ENCODE measurements around the gene TARBP2. TPM values are rescaled to one million over a fixed set of nuclear protein-coding genes. Genes with fewer than 3 reads are reported as not detected.

TARBP2 gene, protein sequence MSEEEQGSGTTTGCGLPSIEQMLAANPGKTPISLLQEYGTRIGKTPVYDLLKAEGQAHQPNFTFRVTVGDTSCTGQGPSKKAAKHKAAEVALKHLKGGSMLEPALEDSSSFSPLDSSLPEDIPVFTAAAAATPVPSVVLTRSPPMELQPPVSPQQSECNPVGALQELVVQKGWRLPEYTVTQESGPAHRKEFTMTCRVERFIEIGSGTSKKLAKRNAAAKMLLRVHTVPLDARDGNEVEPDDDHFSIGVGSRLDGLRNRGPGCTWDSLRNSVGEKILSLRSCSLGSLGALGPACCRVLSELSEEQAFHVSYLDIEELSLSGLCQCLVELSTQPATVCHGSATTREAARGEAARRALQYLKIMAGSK
- 10 to 100 TPM; 16.0 to 27.1 (median 22.7) TPM for total RNA-seq

DNA sequence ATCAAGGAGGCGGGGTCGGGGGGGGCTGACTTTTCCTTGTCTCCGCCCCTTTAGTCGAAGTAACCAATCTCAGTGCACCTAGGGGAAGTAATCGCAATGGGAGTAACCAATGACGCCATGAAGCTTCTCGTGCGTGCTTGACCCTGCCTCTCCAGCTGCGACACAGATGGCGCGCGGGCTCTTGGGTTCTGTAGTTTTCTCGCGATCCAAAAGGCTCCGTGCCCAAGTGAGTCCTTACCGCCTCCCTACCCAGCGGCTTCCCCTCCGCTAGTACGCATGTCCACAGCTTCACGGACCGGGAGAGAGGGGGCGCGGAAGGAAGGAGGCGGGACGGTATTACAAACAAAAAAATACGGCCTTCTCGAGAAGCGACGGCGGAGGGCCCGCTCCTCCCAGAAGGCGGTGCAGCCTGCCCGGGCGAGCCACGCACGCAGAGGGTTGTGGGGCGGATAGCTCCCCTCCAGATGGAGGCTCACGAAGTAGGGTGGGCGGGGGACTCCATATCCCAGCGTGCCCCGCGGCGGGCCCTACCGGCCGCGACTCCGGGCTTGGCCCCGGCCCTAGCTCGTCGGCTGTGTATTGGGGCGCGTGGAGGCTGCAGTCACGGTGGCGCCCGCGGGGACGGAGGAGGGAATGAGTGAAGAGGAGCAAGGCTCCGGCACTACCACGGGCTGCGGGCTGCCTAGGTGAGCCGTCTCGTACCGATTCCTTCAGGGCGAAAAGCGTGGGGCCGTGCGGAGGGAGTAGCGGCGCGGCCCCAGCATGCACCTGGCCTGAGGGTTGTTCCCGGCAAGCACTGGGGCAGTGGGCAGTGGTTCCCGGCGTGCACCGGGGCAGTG, at the start of gene TARBP2:
TARBP2 (plus strand) TSS at position 508 of the 839 bp plus-strand sequence; CDS start at position 634, 126 bp downstream.
- TF ChIP-seq, protein P1, sequence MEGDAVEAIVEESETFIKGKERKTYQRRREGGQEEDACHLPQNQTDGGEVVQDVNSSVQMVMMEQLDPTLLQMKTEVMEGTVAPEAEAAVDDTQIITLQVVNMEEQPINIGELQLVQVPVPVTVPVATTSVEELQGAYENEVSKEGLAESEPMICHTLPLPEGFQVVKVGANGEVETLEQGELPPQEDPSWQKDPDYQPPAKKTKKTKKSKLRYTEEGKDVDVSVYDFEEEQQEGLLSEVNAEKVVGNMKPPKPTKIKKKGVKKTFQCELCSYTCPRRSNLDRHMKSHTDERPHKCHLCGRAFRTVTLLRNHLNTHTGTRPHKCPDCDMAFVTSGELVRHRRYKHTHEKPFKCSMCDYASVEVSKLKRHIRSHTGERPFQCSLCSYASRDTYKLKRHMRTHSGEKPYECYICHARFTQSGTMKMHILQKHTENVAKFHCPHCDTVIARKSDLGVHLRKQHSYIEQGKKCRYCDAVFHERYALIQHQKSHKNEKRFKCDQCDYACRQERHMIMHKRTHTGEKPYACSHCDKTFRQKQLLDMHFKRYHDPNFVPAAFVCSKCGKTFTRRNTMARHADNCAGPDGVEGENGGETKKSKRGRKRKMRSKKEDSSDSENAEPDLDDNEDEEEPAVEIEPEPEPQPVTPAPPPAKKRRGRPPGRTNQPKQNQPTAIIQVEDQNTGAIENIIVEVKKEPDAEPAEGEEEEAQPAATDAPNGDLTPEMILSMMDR (IDR thresholded peaks at IDR 0.05; ENCODE audit: low read depth): no peak

DNA sequence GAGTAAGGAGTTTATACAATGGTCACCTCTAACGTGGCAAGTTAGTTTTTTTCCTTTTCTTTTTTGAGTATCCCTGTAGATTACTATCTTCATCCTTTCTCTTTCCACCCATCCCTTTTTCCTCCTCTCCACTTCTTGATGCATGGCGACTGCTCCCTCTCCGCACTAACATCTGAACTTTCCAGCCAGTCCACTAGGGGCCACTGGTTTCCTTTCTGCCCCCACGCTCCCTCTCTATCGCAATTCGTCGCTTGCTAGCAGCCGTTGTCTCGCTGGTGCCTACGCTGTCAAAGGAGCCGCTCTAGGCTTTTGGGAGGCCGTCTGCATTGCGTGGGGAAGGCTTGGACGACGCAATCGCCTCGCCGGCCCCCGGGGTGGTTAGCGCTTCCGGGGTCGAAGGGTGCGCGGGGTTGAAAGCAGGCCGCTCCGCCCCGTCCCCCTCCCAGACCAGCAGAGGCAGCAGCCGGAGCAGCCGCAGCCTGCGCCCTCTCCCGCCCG, 49.4 kb upstream of the TARBP2 start, which contains the start of gene PCBP2:
PCBP2 (plus strand) TSS at position 442 of the 498 bp plus-strand sequence. CDS start 2,699 bp downstream, outside the sequence.
- TF ChIP-seq, protein P1 (IDR thresholded peaks at IDR 0.05; ENCODE audit: low read depth): no peak

DNA sequence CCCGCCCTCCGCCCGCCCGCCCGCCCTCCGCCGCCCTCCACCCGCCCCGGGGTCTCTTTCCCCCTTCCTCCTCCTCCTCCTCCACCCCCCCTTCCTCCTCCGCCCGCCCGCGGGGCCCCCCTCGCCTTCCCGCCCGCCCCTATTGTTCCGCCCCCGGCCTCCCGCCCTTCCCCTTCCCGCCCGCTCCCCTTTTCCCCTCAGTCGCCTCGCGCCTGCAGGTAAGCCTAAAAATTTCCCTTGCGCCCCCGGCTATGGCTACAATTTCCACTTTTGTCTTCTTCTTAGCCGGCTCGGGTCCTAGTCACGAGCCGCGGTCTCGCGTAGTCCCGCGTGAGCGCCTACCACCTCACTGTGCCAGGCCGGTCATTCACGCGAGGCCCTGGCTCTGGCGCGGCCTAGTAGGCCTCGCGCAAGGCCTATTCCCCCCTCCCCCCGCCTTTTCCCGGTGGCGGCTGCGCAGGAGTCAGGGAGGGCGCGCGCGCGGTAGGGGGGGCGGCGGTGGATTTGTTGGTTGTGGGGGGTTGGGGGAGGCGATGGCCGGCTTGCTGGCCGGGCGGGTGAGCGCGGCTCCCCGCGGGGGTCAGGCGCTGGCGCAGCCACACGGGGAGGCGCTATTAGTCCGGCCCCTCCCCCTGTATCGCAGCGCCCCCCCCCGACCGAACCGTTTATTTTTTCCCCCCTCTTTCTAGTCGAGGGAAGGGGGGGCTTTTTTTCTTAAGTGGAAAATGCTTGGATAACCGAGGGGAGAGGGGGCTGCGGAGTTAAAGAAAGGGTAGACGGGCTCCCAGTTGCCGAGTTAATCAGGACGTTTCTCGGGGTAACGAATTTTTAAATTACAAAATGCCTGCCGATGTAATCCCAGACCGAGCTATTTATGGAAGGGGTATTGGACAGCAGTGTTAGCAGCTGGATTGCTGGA, 48.7 kb upstream of the TARBP2 start:
- TF ChIP-seq, protein P1 (IDR thresholded peaks at IDR 0.05; ENCODE audit: low read depth): no peak

DNA sequence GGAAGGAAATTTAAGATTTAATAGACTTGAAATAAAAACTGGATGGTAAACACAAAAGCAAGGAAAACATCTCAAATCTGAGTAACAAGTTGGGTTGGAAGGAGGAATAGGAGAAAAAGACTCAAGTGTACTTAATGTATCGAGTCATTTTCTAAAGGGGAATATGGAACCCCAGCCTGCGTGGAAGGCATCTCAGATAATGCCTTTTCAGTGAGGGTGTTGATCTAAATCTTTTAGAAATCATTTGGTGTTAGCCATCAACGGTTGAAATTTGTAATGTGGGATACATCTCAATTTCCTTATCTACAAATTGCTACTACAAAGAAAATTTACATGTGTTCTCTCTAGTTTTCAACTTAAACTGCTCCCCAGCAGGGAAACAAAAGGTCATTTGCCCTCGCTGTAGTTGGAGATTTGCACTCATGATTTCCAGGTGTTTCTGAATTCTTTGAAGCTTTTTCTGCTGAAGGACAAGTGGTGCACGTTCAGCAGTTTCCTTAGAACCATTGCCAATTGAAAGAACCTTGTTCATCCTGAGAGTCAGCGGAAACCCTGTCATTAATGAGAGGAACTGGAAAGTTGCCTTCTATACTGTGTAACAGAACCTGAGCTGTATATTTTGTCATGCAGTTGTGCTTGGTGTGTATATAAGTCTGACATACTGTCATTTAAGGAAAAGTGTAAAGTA, 47.0 kb upstream of the TARBP2 start:
- TF ChIP-seq, protein P1 (IDR thresholded peaks at IDR 0.05; ENCODE audit: low read depth): no peak

DNA sequence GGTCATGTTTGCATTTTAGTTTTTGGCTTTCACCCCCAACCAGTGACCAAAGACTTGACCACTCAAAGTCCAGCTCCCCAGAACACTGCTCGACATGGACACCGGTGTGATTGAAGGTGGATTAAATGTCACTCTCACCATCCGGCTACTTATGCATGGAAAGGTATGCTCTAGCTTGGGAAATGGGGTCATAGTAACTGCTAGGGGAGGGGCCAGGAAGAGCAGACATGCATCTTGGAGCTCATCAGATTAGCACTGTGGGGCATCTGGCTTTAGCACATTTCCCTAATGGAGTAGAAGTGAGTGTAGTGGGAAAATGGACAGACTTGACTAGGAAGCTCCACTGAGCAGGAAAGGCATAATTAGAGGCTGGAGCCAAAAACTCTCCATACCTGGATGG, 46.4 kb upstream of the TARBP2 start:
- TF ChIP-seq, protein P1 (IDR thresholded peaks at IDR 0.05; ENCODE audit: low read depth): no peak

DNA sequence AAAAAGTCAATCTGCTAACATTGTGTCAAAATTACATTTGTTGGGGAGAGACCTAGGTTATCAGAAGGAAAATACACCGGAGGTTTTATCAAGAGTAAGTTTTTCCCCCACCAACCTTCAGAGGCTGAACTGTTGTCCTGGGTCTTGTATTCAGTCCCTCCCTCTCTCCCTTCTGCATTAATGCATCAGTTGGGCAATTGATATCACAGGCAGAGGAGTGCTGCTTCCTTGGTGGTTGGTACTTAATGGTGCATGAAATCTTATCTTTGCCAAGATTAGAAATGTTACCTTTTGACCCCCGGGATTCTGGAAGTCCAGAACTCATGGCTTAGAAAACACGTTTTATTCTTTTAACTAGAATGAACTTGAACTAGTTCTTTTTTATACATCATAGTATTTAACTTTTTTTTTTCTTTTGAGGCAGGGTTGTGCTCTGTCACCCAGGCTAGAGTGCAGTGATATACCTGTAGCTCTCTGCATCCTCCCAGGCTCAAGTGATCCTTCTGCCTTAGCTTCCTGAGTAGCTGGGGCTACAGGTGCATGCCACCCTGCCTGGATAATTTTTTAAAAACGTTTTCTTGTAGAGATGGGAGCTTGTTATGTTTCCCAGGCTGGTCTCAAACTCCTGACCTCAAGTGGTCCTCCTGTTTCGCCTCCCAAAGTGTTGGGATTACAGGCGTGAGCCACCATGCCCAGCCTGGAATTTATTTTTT, 44.3 kb upstream of the TARBP2 start:
- TF ChIP-seq, protein P1 (IDR thresholded peaks at IDR 0.05; ENCODE audit: low read depth): no peak

All from subcutaneous adipose tissue (tissue), 4 donors.